CD4-positive, alpha-beta T cell (primary cell): ENCODE data around the gene TAPBP. TPM values are rescaled to one million over a fixed set of nuclear protein-coding genes. Genes with fewer than 3 reads are reported as not detected.
A peak's percentile ranks its signal among the peaks of the same experiment; 100 is the strongest.
"Not testable (repeated sequence)": the region's sequence is repeated elsewhere in the genome, so short reads cannot be mapped to it uniquely, and the experiment has no call there.

Source experiments
- ATAC-seq: fragments of 200-7000 bp; cut with Tn5 transposase; one replicate; pipeline ENCODE4 v1.10.0; 2022; ENCODE audit warnings: mild to moderate bottlenecking; ENCODE audit not compliant: poor library complexity
- CTCF ChIA-PET: fragments of 350-600 bp; sonication (Branson Sonifier 250); formaldehyde crosslinking; loops from one replicate; lab custom pipeline; 2021; ENCODE audit warnings: antibody characterized with exemption, inconsistent platforms; lab: Charles Lee
- POLR2A ChIA-PET: fragments of 350-600 bp; sonication (Branson Sonifier 250); formaldehyde crosslinking; loops from one replicate; lab custom pipeline; 2021; ENCODE audit warnings: antibody characterized with exemption, inconsistent platforms; lab: Charles Lee
- DNase-seq, 14 experiments: peaks; one replicate each; pipeline ENCODE4 v3.0.0-alpha.2; 2013 to 2020; ENCODE audit warnings: mixed read lengths in 2 of 14
- H3K27ac ChIP-seq, 2 donors: one replicate each; pipeline versions ENCODE4 v1.5.1 to v1.7.0; 2013; ENCODE audit warnings: low read length in 2 of 2, low read depth in 1 of 2, mild to moderate bottlenecking in 1 of 2
- H3K27me3 ChIP-seq, 2 experiments: 1 replicate in 1 of 2; 2 replicates in 1 of 2; pipeline versions ENCODE4 v1.6.1 to v1.7.0; 2013; ENCODE audit warnings: low read length in 2 of 2, control low read depth in 1 of 2, mild to moderate bottlenecking in 1 of 2, moderate library complexity in 1 of 2; ENCODE audit not compliant: insufficient read depth in 2 of 2, control insufficient read depth in 1 of 2
- H3K36me3 ChIP-seq: one replicate; pipeline ENCODE4 v1.6.1; 2013; ENCODE audit warnings: low read length, control low read depth; ENCODE audit not compliant: insufficient read depth
- H3K4me1 ChIP-seq: one replicate; pipeline ENCODE4 v1.6.1; 2013; ENCODE audit warnings: low read length, control low read depth; ENCODE audit not compliant: insufficient read depth
- H3K4me3 ChIP-seq: one replicate; pipeline ENCODE4 v1.5.1; 2013; ENCODE audit warnings: mild to moderate bottlenecking, low read length, moderate library complexity
- H3K9me3 ChIP-seq, 2 experiments: 1 replicate in 1 of 2; 2 replicates in 1 of 2; pipeline versions ENCODE4 v1.6.1 to v1.7.0; 2013; ENCODE audit warnings: low read length in 2 of 2, mild to moderate bottlenecking in 2 of 2, control low read depth in 1 of 2, moderate library complexity in 1 of 2; ENCODE audit not compliant: control insufficient read depth in 1 of 2, insufficient read depth in 1 of 2
- H3K27ac Mint-ChIP-seq: one replicate; pipeline ENCODE4 v1.8.0; 2020; ENCODE audit warnings: mixed read lengths
- H3K27me3 Mint-ChIP-seq: one replicate; pipeline ENCODE4 v1.8.0; 2021; ENCODE audit warnings: mixed read lengths
- H3K36me3 Mint-ChIP-seq: one replicate; pipeline ENCODE4 v1.8.0; 2021; ENCODE audit warnings: low read depth, mixed read lengths
- H3K4me1 Mint-ChIP-seq: one replicate; pipeline ENCODE4 v1.8.0; 2021; ENCODE audit warnings: low read depth, mixed read lengths
- H3K4me3 Mint-ChIP-seq: one replicate; pipeline ENCODE4 v1.8.0; 2020; ENCODE audit warnings: mild to moderate bottlenecking, mixed read lengths
- H3K9me3 Mint-ChIP-seq: one replicate; pipeline ENCODE4 v1.8.0; 2020; ENCODE audit warnings: mixed read lengths
- intact Hi-C, 2 experiments: fragments of 100-400 bp; cut with DNase I in 1 of 2; cut with micrococcal nuclease in 1 of 2; formaldehyde crosslinking; loops; one replicate each; pipeline versions ENCODE4 v1.15.1 to v1.9.0; 2023 to 2025; cut with DNase I, micrococcal nuclease
- polyA plus RNA-seq, 2 donors: library from polyadenylated mRNA; unstranded; fragments of 120-200 nt; gene quantifications; one replicate each; pipeline ENCODE4 v1.2.1, GENCODE V29; 2013
- total RNA-seq, 174 experiments: library from RNA in 2 of 174; stranded (reverse) in 2 of 174; gene quantifications; one replicate each; pipeline ENCODE4 v1.2.3 and lab custom pipeline; 2021 to 2026
- TF ChIP-seq, protein P1 (sequence below): fragments of 200-600 bp; IDR thresholded peaks from one replicate; pipeline ENCODE4 v1.8.0; 2022; ENCODE audit warnings: antibody characterized with exemption, mild to moderate bottlenecking

TAPBP gene
- total RNA-seq (100 to 1,000 TPM; 203 to 206 TPM), total RNA-seq (lab: John Stamatoyannopoulos, UW) (216 to 691 (median 414) reads per million in 172 experiments)
- 99.5 TPM for polyA plus RNA-seq (2013, experiment 1 of 2)
- polyA plus RNA-seq (2013, experiment 2 of 2): 150 TPM

GRCh38 chr6:33313709-33314514 is at the start of gene TAPBP:
TAPBP (minus strand) TSS chr6:33314078; CDS start chr6:33314041, 37 bp downstream.
- H3K9me3 Mint-ChIP-seq: no peaks in the 10 kb centered on the region
- peak within 1 kb of the TSS; percentile 94 for H3K27ac Mint-ChIP-seq
- Histone ChIP-seq H3K4me1 (peaks cover 77% of the 10 kb centered on the region), H3K36me3 (peaks cover 42% of the 10 kb centered on the region), H3K9me3 (no peaks in the 10 kb centered on the region), H3K27me3 (no peaks in the 10 kb centered on the region), H3K27ac (peak within 1 kb of the TSS; percentile 98 to 99), H3K4me3 (peak within 1 kb of the TSS; percentile 79)
- H3K27me3 Mint-ChIP-seq: no peaks in the 10 kb centered on the region
- TF ChIP-seq, protein P1, sequence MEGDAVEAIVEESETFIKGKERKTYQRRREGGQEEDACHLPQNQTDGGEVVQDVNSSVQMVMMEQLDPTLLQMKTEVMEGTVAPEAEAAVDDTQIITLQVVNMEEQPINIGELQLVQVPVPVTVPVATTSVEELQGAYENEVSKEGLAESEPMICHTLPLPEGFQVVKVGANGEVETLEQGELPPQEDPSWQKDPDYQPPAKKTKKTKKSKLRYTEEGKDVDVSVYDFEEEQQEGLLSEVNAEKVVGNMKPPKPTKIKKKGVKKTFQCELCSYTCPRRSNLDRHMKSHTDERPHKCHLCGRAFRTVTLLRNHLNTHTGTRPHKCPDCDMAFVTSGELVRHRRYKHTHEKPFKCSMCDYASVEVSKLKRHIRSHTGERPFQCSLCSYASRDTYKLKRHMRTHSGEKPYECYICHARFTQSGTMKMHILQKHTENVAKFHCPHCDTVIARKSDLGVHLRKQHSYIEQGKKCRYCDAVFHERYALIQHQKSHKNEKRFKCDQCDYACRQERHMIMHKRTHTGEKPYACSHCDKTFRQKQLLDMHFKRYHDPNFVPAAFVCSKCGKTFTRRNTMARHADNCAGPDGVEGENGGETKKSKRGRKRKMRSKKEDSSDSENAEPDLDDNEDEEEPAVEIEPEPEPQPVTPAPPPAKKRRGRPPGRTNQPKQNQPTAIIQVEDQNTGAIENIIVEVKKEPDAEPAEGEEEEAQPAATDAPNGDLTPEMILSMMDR: no peak
- H3K36me3 Mint-ChIP-seq: peaks cover 65% of the 10 kb centered on the region
- CTCF ChIA-PET: interaction anchor here (1.5 to 2.8 kb wide), 2 partner anchors 14 to 37 kb away, joined by 4 to 14 read pairs; partner anchors contain the start of gene RGL2
- peaks cover 71% of the 10 kb centered on the region for H3K4me1 Mint-ChIP-seq
- intact Hi-C loops: loop anchor here (1.0 to 5.0 kb wide), 6 partner anchors 15 to 103 kb away; partner anchors contain the start of genes B3GALT4 (in 1 of the 2), CUTA (in 1 of the 2), RPS18 (in 1 of the 2) and VPS52 (in 1 of the 2)
- peak; percentile 61 to 96 (median 76) for DNase-seq
- ATAC-seq: peak; percentile 43
- POLR2A ChIA-PET: interaction anchor here (0.8 to 4.9 kb wide), 8 partner anchors 15 to 342 kb away, joined by 3 to 84 read pairs (median 12); partner anchors contain the start of genes B3GALT4, PFDN6, RGL2 and RPS18
- H3K4me3 Mint-ChIP-seq: peak within 1 kb of the TSS; percentile 97

DNA sequence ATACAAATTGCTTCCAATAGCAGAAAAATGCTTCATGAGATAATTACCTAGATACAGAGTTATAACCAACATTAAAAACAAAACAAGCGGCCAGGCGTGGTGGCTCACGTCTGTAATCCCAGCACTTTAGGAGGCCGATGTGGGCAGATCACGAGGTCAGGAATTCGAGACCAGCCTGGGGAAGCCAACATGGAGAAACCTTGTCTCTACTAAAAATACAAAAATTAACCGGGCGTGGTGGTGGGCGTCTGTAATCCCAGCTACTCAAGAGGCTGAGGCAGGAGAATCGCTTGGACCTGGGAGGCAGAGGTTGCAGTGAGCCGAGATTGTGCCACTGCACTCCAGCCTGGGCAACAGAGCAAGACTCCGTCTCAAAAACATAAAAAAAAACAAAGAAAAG is 49.6 kb upstream of the TAPBP start:
- H3K27ac ChIP-seq, H3K36me3 ChIP-seq, H3K27me3 Mint-ChIP-seq, intact Hi-C loops, H3K4me1 Mint-ChIP-seq, H3K4me3 Mint-ChIP-seq, H3K9me3 Mint-ChIP-seq, H3K4me3 ChIP-seq, H3K27ac Mint-ChIP-seq, H3K27me3 ChIP-seq, H3K36me3 Mint-ChIP-seq, H3K4me1 ChIP-seq, ATAC-seq, DNase-seq, H3K9me3 ChIP-seq: not testable (repeated sequence)
- POLR2A ChIA-PET: interaction anchor here (0.6 kb wide), 1 partner anchor 18 kb away, joined by 3 read pairs; no protein-coding TSS in a partner anchor
- CTCF ChIA-PET: interaction anchor here (0.9 kb wide), 1 partner anchor 9 kb away, joined by 4 read pairs; no protein-coding TSS in a partner anchor

DNA sequence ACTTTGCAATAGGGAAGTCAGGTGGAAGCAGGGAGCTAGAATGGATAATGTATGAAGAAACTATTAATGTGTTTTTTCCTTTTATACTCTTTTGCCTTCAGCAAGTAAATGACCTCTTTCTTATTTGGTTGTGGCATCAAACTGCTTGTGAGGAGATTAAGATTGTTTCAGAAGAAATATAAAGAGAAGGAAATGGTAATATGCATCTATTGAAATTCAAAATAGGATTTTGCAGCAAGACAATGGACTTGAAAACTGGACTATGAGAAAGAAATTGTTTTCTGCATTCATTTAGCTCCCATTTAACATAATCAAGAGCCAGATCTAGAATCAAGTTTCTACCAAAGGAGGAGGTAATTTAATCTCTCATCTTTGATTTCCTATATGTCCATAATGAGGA is 45.5 kb upstream of the TAPBP start:
- Mint-ChIP-seq H3K27ac (no peak overlapping the region), H3K9me3 (no peaks in the 10 kb centered on the region), H3K36me3 (no peaks in the 10 kb centered on the region), H3K27me3 (no peaks in the 10 kb centered on the region), H3K4me1 (no peaks in the 10 kb centered on the region), H3K4me3 (no peak overlapping the region)
- TF ChIP-seq, protein P1: no peak
- Histone ChIP-seq H3K27me3 (no peaks in the 10 kb centered on the region), H3K36me3 (no peaks in the 10 kb centered on the region), H3K9me3 (no peaks in the 10 kb centered on the region), H3K27ac (no peak overlapping the region), H3K4me1 (no peaks in the 10 kb centered on the region), H3K4me3 (no peak overlapping the region)
- intact Hi-C loops: no loop called here
- POLR2A ChIA-PET: interaction anchor here (1.1 kb wide), 1 partner anchor 15 kb away, joined by 4 read pairs; no protein-coding TSS in a partner anchor
- CTCF ChIA-PET: no interaction called here
- DNase-seq (no peak), ATAC-seq (no peak)

DNA sequence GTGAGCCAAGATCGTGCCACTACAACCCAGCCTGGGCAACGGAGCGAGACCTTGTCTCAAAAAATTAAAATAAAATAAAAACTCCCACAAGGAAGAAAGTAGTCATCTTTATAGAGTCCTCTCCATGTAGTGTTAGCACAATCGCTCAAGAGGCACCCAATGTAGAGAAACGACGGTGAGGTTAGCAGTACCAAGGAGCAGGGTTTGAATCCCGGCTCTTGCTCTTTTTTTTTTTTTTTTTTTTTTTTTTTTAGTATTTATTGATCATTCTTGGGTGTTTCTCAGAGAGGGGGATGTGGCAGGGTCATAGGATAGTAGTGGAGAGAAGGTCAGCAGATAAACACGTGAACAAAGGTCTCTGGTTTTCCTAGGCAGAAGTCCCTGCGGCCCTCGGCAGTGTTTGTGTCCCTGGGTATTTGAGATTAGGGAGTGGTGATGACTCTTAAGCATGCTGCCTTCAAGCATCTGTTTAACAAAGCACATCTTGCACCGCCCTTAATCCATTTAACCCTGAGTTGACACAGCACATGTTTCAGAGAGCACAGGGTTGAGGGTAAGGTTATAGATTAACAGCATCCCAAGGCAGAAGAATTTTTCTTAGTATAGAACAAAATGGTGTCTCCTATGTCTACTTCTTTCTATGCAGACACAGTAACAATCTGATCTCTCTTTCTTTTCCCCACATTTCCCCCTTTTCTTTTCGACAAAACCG is 43.4 kb upstream of the TAPBP start:
- POLR2A ChIA-PET, intact Hi-C loops, ATAC-seq, H3K9me3 Mint-ChIP-seq, H3K27me3 ChIP-seq, H3K4me1 ChIP-seq, H3K4me1 Mint-ChIP-seq, H3K36me3 ChIP-seq, H3K4me3 ChIP-seq, H3K4me3 Mint-ChIP-seq, H3K9me3 ChIP-seq, H3K27ac ChIP-seq, H3K36me3 Mint-ChIP-seq, DNase-seq, H3K27me3 Mint-ChIP-seq, H3K27ac Mint-ChIP-seq, CTCF ChIA-PET: not testable (repeated sequence)
